GM12878 (cell line): Measurements from ENCODE around the gene YARS1. TPM values are rescaled to one million over a fixed set of nuclear protein-coding genes. Genes with fewer than 3 reads are reported as not detected.

Experiments
- EGR1 ChIP-seq, 2 experiments: IDR thresholded peaks; 1 replicate in 1 of 2; 2 replicates in 1 of 2; pipeline ENCODE4 v1.6.1; 2011 to 2012; ENCODE audit warnings: low read depth in 2 of 2, low read length in 2 of 2, borderline replicate concordance in 1 of 2, mild to moderate bottlenecking in 1 of 2, moderate library complexity in 1 of 2
- FOXM1 ChIP-seq: IDR thresholded peaks from 2 replicates; pipeline ENCODE4 v1.6.1; 2012; ENCODE audit warnings: low read depth, mild to moderate bottlenecking, inconsistent platforms, low read length, moderate library complexity
- HDGF ChIP-seq: fragments of 450-650 bp; IDR thresholded peaks from 2 replicates; pipeline ENCODE4 v1.6.1; 2016; ENCODE audit warnings: antibody characterized with exemption
- IRF4 ChIP-seq: IDR thresholded peaks from 2 replicates; pipeline ENCODE4 v1.6.1; 2011; ENCODE audit warnings: low read depth, low read length
- JUND ChIP-seq: IDR thresholded peaks from 2 replicates; pipeline ENCODE4 v1.6.1; 2012; ENCODE audit warnings: low read depth, mild to moderate bottlenecking, low read length, improper control_type of control experiment, moderate library complexity
- KAT2A ChIP-seq: conservative IDR thresholded peaks from 2 replicates; pipeline ENCODE4 v1.6.1; 2011; ENCODE audit warnings: low read depth, low read length; ENCODE audit not compliant: control insufficient read depth
- NFXL1 ChIP-seq: fragments of 450-650 bp; IDR thresholded peaks from 2 replicates; pipeline ENCODE4 v1.6.1; 2017; ENCODE audit warnings: antibody characterized with exemption, mild to moderate bottlenecking, borderline replicate concordance
- NR2C1 ChIP-seq: fragments of 450-650 bp; IDR thresholded peaks from 2 replicates; pipeline ENCODE4 v1.6.1; 2017; ENCODE audit warnings: antibody characterized with exemption, mild to moderate bottlenecking, moderate library complexity
- PML ChIP-seq: IDR thresholded peaks from 2 replicates; pipeline ENCODE4 v1.6.1; 2012; ENCODE audit warnings: low read length, inconsistent platforms
- SMC3 ChIP-seq: IDR thresholded peaks from 2 replicates; pipeline ENCODE4 v1.6.1; 2011; ENCODE audit warnings: low read length, improper control_type of control experiment, borderline replicate concordance
- SREBF2 ChIP-seq: IDR thresholded peaks from 2 replicates; pipeline ENCODE4 v1.6.1; 2012; ENCODE audit warnings: mild to moderate bottlenecking, low read length
- TBL1XR1 ChIP-seq: IDR thresholded peaks from 2 replicates; pipeline ENCODE4 v1.6.1; 2012; ENCODE audit warnings: low read depth, low read length, improper control_type of control experiment
- TCF3 ChIP-seq: IDR thresholded peaks from 2 replicates; pipeline ENCODE4 v1.6.1; 2012; ENCODE audit warnings: low read depth, mild to moderate bottlenecking, low read length, borderline replicate concordance; ENCODE audit not compliant: insufficient read depth
- ZNF687 ChIP-seq: fragments of 450-650 bp; IDR thresholded peaks from 2 replicates; pipeline ENCODE4 v1.6.1; 2017; ENCODE audit warnings: mild to moderate bottlenecking, moderate library complexity
- polyA plus RNA-seq, 11 experiments: library from polyadenylated mRNA; depleted of rRNA in 4 of 11; unstranded in 6 of 11; stranded (reverse) in 5 of 11; fragments of >200 nt; fragmentation: Nextera tagmentation in 4 of 11; fragmentation: Illumina TruSeq in 1 of 11; extraction: Ambion mirVana in 4 of 11; extraction: Trizol in 1 of 11; gene quantifications; 1 replicate in 1 of 11; 2 replicates in 10 of 11; pipeline versions ENCODE4 v1.2.1 to v1.2.3, GENCODE V29; 2011 to 2016; ENCODE audit warnings: inconsistent platforms in 2 of 11, missing spikeins in 2 of 11, low read depth in 1 of 11
- total RNA-seq, 4 experiments: library from RNA; depleted of rRNA in 3 of 4; stranded (reverse); fragments of >200 nt in 3 of 4; fragmentation: Illumina TruSeq in 1 of 4; extraction: Trizol in 1 of 4; gene quantifications; 2 replicates each; pipeline versions ENCODE4 v1.2.1 to v1.2.3, GENCODE V29; 2013 to 2021
- TF ChIP-seq, protein P1 (sequence below): IDR thresholded peaks from 2 replicates; pipeline ENCODE4 v1.6.1; 2011; ENCODE audit warnings: borderline replicate concordance, low read depth, mild to moderate bottlenecking, moderate library complexity, low read length; ENCODE audit not compliant: insufficient read depth, poor library complexity, severe bottlenecking
- TF ChIP-seq, protein P2 (sequence below): fragments of 450-650 bp; formaldehyde crosslinking; IDR thresholded peaks from 2 replicates; pipeline ENCODE4 v1.4.0; 2020; ENCODE audit warnings: mild to moderate bottlenecking, moderate library complexity
- TF ChIP-seq, protein P3 (sequence below): fragments of 150-350 bp; IDR thresholded peaks from 2 replicates; pipeline ENCODE4 v1.6.1; 2016; ENCODE audit warnings: low read depth, low read length

The YARS1 gene
- total and polyA plus RNA-seq, 10 of the 15 experiments (the other 5 are each of a cell fraction or from before 2014, with no cell fraction given) = 39.9 to 202 (median 136) TPM

DNA sequence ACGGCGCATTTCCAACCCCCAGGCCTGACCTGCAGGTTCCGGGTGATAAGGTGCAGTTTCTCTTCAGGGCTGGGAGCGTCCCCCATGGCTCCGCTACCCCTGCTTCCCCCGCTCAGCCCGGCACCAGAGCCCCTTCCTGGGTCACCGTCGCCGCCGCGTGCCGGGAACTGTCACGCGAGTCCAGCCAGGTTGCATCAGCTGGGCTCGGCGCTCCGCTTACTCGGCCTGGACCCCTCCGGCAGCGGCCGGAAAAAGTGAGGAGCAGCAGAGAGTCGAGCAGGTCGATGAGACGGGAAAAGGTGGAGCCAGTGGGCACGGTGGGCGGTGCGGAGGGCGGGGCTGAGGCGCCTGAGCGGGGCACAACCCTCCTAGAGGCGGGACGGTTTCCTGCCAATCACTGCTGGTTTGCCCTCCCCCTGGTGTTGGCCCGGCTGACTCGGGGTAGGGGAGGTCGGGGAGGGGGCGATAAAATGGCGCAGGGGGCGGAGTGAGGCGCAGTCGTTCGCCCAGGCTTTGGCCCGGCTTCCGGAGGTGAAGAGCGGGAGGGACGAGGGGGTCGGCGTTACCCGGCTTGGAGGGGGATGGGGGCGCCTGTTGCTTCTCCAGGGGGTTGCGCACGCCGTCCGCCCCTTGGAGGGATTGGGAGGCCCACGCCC, at the start of gene YARS1, which contains the start of gene S100PBP (continued):
- TF ChIP-seq, protein P1, sequence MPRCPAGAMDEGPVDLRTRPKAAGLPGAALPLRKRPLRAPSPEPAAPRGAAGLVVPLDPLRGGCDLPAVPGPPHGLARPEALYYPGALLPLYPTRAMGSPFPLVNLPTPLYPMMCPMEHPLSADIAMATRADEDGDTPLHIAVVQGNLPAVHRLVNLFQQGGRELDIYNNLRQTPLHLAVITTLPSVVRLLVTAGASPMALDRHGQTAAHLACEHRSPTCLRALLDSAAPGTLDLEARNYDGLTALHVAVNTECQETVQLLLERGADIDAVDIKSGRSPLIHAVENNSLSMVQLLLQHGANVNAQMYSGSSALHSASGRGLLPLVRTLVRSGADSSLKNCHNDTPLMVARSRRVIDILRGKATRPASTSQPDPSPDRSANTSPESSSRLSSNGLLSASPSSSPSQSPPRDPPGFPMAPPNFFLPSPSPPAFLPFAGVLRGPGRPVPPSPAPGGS = peak; percentile 35
- TF ChIP-seq SMC3 (no peak), SREBF2 (no peak), TCF3 (peak; percentile 93), NR2C1 (peak; percentile 50; the same call in 1 of the 2 replicates), JUND (peak; percentile 56; the same call in 1 of the 2 replicates), ZNF687 (peak; percentile 61), EGR1 (IDR thresholded peaks at IDR 0.05; ENCODE audit: borderline replicate concordance in 1 of 2, low read depth in 2 of 2, low read length in 2 of 2) (peak in 1 of 2 experiments; percentile 72; a peak in 2 of 3 replicates), IRF4 (peak; percentile 24; the same call in 1 of the 2 replicates), HDGF (peak; percentile 96), KAT2A (no peak), TBL1XR1 (peak; percentile 80; the same call in 1 of the 2 replicates), FOXM1 (peak; percentile 68; the same call in 1 of the 2 replicates), NFXL1 (no peak), PML (peak; percentile 95)
- TF ChIP-seq, protein P2, sequence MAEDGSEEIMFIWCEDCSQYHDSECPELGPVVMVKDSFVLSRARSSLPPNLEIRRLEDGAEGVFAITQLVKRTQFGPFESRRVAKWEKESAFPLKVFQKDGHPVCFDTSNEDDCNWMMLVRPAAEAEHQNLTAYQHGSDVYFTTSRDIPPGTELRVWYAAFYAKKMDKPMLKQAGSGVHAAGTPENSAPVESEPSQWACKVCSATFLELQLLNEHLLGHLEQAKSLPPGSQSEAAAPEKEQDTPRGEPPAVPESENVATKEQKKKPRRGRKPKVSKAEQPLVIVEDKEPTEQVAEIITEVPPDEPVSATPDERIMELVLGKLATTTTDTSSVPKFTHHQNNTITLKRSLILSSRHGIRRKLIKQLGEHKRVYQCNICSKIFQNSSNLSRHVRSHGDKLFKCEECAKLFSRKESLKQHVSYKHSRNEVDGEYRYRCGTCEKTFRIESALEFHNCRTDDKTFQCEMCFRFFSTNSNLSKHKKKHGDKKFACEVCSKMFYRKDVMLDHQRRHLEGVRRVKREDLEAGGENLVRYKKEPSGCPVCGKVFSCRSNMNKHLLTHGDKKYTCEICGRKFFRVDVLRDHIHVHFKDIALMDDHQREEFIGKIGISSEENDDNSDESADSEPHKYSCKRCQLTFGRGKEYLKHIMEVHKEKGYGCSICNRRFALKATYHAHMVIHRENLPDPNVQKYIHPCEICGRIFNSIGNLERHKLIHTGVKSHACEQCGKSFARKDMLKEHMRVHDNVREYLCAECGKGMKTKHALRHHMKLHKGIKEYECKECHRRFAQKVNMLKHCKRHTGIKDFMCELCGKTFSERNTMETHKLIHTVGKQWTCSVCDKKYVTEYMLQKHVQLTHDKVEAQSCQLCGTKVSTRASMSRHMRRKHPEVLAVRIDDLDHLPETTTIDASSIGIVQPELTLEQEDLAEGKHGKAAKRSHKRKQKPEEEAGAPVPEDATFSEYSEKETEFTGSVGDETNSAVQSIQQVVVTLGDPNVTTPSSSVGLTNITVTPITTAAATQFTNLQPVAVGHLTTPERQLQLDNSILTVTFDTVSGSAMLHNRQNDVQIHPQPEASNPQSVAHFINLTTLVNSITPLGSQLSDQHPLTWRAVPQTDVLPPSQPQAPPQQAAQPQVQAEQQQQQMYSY (CRISPR knock-in tag) = no peak
- TF ChIP-seq, protein P3, sequence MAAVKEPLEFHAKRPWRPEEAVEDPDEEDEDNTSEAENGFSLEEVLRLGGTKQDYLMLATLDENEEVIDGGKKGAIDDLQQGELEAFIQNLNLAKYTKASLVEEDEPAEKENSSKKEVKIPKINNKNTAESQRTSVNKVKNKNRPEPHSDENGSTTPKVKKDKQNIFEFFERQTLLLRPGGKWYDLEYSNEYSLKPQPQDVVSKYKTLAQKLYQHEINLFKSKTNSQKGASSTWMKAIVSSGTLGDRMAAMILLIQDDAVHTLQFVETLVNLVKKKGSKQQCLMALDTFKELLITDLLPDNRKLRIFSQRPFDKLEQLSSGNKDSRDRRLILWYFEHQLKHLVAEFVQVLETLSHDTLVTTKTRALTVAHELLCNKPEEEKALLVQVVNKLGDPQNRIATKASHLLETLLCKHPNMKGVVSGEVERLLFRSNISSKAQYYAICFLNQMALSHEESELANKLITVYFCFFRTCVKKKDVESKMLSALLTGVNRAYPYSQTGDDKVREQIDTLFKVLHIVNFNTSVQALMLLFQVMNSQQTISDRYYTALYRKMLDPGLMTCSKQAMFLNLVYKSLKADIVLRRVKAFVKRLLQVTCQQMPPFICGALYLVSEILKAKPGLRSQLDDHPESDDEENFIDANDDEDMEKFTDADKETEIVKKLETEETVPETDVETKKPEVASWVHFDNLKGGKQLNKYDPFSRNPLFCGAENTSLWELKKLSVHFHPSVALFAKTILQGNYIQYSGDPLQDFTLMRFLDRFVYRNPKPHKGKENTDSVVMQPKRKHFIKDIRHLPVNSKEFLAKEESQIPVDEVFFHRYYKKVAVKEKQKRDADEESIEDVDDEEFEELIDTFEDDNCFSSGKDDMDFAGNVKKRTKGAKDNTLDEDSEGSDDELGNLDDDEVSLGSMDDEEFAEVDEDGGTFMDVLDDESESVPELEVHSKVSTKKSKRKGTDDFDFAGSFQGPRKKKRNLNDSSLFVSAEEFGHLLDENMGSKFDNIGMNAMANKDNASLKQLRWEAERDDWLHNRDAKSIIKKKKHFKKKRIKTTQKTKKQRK = peak; percentile 69; the same call in 1 of the 2 replicates
